ENCODE data around the gene RNF6.

The RNF6 gene

DNA sequence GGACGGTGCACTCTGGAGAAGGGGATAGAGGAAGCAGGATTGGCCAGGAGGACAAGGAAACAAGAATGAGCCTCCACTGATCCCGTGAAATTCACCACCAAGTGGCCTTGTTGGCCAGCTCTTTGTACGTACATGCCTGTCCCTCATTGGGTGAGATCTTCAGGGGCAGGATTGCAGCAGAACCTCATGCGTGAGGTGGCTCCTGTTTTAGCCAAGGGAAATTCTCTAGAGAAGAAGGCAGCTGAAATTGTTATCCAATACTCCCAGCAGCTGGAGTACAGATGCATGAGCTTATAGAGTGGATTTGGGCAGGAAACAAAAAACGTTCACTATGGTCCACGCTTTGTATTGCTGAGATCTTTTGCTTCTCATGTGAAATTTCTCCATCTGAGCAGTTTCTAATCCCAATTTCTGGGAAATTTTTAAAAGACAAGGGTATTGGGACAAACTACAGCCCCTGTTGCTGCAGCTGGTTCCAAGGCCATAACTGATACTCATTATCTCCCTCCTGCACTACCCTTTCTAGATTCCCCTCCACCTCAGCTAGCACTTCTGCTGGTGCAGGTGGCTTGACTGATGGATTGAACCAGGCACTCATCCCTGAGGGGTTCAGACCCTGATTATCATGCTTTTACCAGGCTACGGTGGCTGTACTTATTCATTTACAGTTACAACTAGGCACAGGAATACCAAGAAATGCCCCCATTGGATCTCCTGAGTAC lies 3.9 kb upstream of the RNF6 start:
- no peak for DNase-seq

DNA sequence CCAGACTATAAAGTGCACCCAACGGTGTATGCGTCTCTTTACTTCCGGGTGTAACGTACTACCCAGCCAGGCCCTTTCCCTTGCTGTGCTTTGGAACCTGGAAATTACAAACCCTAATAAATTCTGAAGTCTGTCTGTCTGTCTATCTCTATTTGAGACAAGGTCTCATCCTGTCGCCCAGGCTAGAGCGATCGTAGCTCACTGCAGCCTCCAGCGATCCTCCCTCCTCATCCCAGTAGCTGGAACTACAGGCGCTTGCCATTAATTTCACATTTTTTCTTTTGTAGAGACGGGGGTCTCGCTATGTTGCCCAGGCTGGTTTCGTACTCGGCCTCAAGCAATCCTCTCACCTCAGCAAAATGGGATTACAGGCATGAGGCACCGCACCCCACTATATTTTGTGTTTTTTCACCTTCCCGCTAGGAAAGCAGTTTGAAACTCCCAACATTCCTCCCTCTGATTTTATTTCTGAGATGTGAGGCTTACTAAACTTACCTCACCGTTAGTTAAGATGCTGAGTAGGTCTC lies 469 bp upstream of the RNF6 start:
- DNase-seq: no peak

DNA sequence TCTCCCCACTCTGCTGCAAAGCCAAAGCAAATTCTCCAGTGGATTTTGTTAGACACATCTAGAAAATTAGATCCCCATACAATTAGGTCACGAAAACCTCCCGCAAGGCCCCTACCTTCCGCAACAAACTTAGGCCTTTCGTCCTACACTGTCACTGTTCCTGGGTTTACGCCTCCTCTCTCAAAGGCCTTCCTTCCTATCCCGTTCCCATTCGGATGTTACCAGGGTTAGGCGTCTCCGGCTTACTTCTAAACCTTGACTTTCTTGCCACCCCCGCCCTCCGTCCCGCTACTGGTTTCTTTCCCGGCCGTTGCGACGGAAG lies 754 bp downstream of the RNF6 start:
- no peak for DNase-seq

DNA sequence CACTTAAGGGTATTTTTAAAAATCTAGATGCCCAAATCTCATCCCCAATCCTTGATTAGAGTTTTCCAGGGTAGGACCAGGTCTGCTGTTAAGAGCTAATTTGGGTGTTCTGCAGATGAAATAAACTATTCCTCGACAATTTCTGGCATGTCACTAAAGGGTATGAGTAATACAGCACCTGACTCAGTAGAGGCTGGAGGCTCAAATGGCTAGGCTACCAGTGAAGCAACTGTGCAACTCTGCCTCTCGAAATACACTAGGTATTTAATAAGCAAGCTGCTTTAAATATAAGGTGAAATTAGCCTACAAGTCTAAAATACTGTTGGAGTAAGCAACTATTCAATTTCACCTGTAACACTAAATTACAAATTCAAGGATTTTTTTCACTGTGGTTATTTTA lies 1.5 kb downstream of the RNF6 start:
- no peak for DNase-seq

DNA sequence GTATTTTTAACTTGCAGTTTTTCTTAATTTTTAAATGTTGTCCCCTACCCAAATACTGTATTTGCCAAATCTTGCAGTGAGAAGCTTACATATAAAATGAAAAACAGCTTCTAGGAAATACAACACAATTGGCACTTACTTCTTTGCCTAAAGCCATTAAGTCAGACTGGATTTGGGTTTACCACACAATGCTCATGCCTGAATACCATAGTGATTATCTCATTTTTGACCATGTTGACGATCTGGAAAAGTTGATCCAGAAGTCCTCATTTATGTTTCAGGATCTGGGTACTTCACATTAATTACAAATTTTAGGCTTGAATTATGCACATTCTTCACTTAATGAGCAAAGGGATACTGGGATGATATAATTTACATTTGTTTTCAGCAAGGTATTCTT lies 2.4 kb downstream of the RNF6 start:
- DNase-seq: no peak

DNA sequence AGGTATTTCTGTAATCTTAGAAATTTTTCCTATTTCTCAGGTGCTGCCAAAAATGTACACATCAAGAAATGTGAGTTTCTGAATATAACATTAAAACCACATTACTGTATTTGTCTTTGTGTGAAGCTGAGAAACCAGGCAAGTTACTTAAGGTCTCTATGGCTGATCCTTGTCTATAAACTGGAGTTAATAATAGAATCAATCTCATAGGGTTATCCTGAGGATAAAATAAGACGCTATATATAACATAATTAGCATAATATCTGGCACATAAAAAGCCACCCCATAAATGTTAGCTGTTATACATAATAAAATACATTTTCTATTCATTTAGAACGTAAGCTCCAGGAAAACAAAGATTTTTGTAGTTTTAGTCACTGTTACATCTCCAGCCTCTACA lies 6.1 kb downstream of the RNF6 start:
- DNase-seq: no peak

DNA sequence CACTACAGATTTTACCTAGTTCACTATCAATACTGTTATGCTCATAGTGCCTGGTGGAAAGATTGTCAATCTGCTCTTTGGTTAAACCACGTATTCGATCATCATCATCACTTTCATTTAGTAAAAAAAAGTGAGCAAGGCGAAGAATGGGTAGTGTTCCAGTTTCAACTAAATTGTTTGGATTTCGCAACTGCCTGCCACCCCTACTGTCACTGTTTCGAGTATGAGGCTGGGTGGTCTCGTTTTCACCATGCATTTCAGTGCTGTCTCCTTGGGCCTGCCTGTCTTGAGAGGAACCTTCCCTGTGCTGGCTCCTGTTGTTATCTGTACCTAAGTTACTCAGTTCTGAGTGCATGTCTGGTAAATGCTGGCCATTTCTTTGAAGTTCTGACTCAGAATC lies 8.1 kb downstream of the RNF6 start:
- DNase-seq: no peak

DNA sequence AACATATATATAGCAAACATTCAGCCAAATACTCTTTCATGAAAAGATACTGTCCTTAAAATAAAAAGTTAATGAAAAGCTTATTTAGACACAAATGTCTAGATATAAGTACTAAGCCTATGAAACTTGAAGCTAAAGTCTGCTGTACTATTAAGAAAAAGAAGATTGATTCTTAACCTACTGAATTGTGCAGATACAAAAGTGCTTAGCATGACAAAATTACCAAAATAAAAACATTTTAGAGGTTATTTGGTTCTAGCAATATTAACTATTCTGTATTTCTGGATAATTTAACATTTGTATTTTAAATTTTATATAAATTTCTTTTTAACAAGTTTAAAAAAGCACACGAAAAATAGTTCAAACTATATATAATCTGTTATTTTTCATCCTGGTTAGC lies 8.8 kb downstream of the RNF6 start:
- DNase-seq: no peak

DNA sequence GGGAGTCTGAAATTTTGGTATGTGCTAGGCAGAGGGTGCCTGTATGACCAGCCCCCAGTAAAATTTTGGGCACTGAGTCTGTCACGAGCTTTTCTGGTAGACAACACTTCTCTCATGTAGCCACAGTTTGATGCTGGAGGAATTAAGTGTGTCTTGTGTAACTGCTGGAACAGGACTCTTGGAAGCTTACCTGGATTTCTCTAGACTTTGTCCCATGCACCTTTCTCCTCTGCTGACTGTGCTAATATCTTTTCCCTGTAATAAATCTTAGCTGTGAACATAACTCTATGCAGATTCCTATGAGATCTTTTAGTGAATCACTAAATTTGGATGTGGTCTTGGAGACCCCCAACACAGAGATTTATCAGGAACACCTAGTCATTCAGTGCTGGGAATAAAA lies 13.8 kb downstream of the RNF6 start:
- no peak for DNase-seq

DNA sequence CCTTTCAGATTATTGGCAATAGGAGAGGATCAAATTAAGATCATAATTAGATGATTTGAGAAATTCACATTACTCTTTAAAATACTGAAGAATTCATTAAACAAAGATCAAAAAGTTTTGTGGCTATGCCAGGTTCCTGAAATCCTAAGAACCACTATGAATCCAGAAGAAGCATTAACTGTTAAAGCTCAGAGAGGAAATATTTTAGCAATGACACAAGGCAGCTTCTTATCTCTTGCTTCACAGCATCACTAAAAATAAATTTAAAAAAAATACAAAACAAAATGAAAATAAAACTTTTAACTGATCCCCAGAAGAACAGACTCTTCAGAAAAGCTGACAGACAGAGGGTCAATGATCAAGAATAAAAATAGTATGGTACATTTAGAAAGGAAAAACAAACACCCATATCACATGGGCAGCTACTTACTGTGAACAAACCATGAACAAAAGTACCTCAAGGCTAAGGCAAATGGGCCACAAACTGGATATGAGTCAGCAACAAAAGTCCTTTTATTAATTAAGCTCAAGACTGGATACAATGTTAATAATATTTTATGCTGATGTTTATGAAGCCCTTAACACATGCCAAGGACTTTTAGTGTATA lies 19.6 kb downstream of the RNF6 start:
- no peak for DNase-seq

DNA sequence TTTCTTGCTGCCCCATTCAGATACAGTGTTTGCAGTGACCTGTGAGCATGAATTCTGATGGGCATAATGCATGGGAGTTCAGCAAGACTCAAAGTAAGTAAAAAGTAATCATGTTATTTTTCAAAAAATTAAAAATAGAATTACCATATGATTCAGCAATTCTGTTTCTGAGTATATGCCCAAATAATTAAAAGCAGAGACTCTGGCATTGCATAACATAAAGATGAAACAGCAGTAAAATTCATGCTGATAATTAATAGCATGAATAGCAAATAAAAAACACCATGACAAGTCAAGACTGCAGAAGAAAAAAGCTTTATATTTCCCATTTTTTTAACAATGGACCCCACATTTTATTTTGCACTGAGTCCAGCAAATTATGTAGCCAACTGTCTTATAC lies 21.3 kb downstream of the RNF6 start:
- DNase-seq: no peak

DNA sequence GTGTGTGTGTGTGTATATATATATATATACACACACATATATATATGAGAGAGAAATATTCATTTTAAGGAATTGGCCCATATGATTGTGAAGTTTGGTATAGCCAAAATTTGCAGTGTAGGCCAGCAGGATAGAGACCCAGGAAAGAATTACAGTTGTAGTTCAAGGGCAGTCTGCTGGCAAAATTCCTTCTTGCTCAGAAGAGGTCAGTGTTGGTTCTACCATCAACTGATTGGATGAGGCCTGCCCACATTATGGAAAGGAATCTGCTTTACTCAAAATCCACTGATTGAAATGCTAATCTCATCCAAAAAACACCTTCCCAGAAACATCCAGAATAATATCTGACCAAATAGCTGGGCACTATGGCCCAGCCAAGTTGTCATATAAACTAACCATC lies 24.0 kb downstream of the RNF6 start:
- no peak for DNase-seq

DNA sequence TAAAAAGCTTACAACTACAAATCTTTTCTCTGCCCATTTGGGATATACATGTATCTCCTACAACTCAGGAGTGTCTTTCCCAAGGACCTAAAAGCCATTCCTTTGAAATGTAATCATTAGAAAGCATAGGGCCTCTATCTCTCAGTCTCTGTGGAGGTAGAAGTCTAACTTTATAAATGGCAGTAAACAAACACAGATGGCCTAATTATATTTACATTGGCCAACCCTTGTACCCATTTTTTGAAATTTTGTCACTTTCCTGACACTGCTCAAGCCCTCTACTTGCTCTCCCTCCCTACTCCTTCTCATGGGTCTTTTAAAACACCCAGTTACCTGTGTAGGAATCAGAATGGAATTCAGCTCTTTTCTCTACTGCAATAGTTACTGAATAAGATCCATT lies 24.8 kb downstream of the RNF6 start:
- DNase-seq: no peak

DNA sequence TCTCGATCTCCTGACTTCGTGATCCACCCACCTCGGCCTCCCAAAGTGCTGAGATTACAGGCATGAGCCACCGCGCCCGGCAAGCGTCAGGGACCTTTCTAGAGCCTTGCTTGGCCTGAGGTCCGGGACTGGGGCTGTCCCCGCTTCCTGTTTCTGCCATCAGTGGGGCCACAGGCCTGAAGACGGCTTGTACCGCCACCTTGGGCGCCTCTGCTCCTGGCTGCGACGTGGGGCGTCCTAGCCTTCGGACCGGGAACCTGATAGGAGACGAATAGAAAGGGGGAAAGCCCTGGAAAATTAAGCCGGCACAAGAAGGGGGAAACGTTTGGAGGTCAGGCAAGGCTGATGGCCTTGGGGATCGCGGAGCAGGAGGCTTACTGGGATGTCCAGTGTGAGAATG lies 35.1 kb downstream of the RNF6 start:
- DNase-seq: no peak

DNA sequence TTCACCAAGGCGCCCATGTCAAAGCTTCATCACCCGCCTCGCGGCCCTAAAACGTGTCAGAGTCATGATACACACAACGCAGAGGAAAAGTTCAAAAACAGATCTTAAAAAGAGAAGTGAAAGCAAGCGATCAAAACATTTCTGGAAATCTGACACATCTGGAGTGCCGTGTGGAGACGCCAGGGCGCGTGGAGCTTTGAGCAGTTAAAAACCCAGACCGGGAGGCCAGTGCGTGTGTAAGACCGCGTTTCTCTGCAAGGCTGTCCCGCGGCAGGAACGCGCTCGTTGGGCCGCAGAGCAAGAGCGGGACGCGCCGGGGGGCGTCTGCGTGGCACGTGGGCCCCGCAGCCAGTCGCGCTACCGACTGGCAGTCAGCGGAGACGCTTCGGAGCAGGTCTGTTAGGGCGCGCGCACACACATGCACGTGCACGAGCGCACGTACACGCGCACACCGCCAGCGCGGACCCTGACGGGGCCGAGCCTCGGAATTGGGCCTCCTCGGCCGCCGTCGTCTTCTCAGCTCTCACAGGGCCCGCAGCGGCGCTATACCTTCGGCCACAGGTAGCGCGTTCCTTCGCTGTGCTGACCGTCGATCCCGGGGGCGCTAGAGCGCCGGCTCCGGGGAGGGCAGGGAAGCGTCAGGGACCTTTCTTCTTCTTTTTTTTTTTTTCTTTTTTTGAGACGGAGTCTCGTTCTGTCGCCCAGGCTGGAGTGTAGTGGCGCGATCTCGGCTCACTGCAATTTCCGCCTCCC lies 35.8 kb downstream of the RNF6 start:
- DNase-seq: peak; percentile 91

DNA sequence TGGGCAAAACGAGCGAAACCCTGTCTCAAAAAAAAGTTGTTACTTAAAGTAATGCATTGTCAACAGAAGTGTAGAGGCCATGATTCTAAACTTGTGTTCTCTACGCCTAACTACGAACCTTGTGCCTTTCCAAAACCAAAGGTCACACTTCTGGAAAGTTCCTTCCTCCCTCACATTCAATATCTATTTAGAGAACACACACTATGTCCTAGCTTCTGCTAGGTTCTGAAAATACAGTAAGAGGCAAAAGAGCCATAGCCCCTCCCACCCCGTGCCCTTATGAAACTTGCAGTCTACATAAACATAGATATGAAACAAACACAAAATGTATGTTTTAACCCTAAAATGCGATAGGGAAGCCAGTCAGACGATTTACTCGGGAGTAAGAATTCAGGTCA lies 36.4 kb downstream of the RNF6 start:
- DNase-seq: no peak

DNA sequence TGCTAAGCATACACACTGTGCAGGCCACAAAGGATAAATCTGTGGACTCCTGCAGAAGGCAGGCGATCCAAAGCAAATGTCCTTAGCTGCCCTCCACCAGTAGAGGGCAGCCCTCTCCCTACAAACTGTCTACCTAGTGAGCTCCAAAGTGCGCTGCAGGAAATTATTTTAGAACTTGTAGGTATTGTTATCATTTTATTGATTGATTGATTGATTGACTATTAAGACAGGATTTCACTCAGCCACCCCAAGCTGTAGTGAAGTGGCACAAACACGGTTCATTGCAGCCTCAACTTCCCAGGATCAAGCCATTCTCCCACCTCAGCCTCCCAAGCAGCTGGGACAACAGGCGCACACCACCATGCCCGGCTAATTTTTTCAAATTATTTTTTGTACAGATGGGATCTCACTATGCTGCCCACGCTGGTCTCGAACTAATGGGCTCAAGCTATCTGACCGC lies 37.3 kb downstream of the RNF6 start:
- DNase-seq: peak; percentile 64

DNA sequence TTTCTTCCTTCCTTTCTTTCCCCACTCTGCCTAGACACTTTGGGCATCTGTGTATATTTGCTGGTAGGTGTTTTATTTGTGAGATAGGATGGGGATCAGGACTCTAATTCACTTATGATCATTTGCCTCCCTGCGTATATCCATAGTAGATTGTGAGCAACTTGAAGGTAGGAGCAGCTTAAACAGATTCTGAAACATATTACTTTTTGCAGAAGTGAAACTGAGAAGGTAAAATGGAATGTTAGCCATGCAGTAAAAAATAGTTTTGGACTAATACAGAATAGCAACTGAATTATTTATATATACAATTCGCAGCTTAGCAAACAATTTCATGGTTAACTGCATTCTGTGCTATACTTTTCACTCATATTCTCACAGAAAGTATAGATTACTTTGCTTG lies 38.7 kb downstream of the RNF6 start:
- DNase-seq: no peak

DNA sequence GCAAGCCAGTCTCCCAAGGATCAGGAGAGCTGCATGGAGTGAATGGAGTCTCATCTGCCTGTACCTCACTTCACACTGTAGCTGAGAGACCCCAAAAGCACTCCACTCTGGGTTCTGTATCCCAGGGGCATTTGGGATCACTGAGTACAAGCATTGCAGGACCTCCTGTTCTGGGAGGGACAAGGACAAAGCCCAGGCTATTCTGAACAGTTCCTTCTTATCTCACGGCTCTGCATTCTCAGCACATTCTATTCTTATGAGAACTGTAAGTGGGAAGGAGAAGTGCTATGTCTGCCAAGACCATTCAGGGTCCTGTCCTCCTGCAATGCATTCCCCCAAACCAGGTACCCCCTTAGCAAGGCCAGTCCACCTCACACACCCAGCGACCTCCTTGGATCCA lies 42.8 kb downstream of the RNF6 start:
- DNase-seq: no peak

DNA sequence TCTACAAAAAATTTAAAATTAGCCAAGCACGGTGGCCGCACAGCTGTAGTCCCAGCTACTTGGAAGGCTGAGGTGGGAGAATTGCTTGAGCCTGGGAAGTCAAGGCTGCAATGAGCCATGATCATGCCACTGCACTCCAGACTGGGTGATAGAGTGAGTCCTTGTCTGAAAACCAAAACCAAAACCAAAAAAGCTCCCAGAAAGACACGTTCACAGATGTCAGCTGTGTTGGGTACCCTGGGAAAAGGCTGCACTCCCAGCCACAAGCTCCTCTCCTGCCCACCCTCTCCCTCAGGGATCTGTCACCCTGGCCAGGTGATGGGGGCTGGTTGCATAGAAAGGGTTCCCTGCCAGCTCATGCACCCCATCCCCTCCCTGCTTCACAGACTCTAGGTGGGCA lies 53.3 kb downstream of the RNF6 start:
- DNase-seq: no peak

DNA sequence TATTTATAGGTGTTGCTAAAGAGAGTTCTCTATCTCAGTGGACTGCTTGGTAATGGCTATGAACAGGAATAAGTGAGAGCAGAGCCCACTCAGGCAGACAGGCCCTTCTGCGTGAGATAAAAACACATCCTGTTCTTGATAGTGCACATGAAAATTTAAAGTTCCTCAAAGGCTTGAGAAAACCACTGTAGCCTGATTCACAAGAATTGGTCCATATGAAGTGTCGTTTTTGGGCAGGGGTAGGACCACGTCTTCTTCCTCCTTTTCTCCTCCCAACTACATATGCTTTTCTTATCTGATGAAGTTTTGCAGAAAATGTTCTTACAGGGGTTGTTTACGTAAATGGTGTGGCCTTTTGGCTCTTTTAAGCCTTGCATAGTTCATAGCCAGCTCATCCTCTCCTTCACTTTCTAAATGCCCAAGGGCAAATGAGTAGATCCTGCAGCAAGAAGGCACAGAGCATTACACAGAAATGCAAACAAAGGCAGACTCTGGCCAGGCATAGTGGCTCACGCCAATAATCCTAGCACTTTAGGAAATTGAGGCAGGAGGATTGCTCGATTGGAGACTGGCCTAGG lies 53.8 kb downstream of the RNF6 start:
- DNase-seq: no peak

DNA sequence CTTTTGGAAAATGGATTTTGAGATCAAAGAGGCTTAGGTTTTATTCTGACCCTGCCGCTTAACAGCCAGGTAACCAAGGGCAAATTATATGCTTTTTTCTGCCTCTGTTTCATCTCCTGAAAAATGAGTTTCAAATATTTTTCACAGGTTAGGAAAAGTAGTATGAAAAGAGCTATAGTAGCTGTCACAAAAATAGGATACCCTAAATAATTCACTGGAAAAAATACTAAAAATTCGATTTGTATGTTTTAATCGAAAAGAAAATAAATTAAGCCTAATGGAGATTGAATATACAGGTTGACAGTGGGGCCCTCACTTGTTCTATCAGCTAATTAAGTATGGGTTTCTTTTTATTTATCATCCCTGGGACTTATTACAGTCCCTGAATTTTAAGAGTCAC lies 58.3 kb downstream of the RNF6 start:
- DNase-seq: no peak
